Upper lobe of right lung (tissue), 1 donor: ENCODE data around the gene FBXW4. TPM values are rescaled to one million over a fixed set of nuclear protein-coding genes. Genes with fewer than 3 reads are reported as not detected.

Experiments used
- ATAC-seq: fragments of 200-7000 bp; cut with Tn5 transposase; one replicate; pipeline ENCODE4 v1.9.1; 2020; ENCODE audit warnings: mild to moderate bottlenecking, moderate library complexity
- DNase-seq: peaks from one replicate; pipeline ENCODE4 v3.0.0-alpha.2; 2020
- H3K27ac ChIP-seq: fragments of 200-600 bp; one replicate; pipeline ENCODE4 v1.8.0; 2022
- H3K27me3 ChIP-seq: fragments of 200-600 bp; one replicate; pipeline ENCODE4 v1.8.0; 2022; ENCODE audit warnings: mild to moderate bottlenecking
- H3K36me3 ChIP-seq: fragments of 200-600 bp; one replicate; pipeline ENCODE4 v1.8.0; 2022
- H3K4me1 ChIP-seq: fragments of 200-600 bp; one replicate; pipeline ENCODE4 v1.8.0; 2022
- H3K4me3 ChIP-seq: fragments of 200-600 bp; one replicate; pipeline ENCODE4 v1.8.0; 2022; ENCODE audit warnings: mild to moderate bottlenecking
- H3K9me3 ChIP-seq: fragments of 200-600 bp; one replicate; pipeline ENCODE4 v1.8.0; 2022
- CTCF ChIP-seq: fragments of 200-600 bp; IDR thresholded peaks from one replicate; pipeline ENCODE4 v1.8.0; 2022; ENCODE audit warnings: antibody characterized with exemption
- intact Hi-C: fragments of 100-400 bp; cut with DNase I; formaldehyde crosslinking; loops from one replicate; pipeline ENCODE4 v1.11.0; 2022
- total RNA-seq: library from RNA; stranded (reverse); fragmentation: NEBNext Ultra II Directional; extraction: Animal tissue kit (Norgen Biotek cat#: 25700); gene quantifications from one replicate; pipeline ENCODE4 v1.2.1, GENCODE V29; 2021
- donor health status: DM: no; HTN: yes; CAD: no; lungs with severe emphysema.

FBXW4 gene
- total RNA-seq, 1 donor from 2014 or later = 94.3 TPM

GRCh38 chr10:101655570-101655969, 39.4 kb downstream of the FBXW4 start:
- Histone ChIP-seq H3K4me3 (no peak overlapping the region), H3K4me1 (no peaks in the 10 kb centered on the region), H3K27me3 (no peaks in the 10 kb centered on the region), H3K9me3 (no peaks in the 10 kb centered on the region), H3K27ac (no peak overlapping the region), H3K36me3 (peaks cover 82% of the 10 kb centered on the region)
- intact Hi-C loops = no loop called here
- no peak for TF ChIP-seq CTCF
- ATAC-seq (no peak), DNase-seq (no peak)

GRCh38 chr10:101653536-101653935, 41.4 kb downstream of the FBXW4 start:
- Histone ChIP-seq H3K4me3 (no peak overlapping the region), H3K27ac (no peak overlapping the region), H3K4me1 (no peaks in the 10 kb centered on the region), H3K9me3 (no peaks in the 10 kb centered on the region), H3K27me3 (no peaks in the 10 kb centered on the region), H3K36me3 (peaks cover 70% of the 10 kb centered on the region)
- intact Hi-C loops = no loop called here
- no peak for TF ChIP-seq CTCF
- DNase-seq (no peak), ATAC-seq (no peak)

GRCh38 chr10:101651336-101651735, 43.6 kb downstream of the FBXW4 start:
- Histone ChIP-seq H3K27me3 (no peaks in the 10 kb centered on the region), H3K36me3 (peaks cover 65% of the 10 kb centered on the region), H3K4me1 (no peaks in the 10 kb centered on the region), H3K9me3 (no peaks in the 10 kb centered on the region), H3K4me3 (no peak overlapping the region), H3K27ac (no peak overlapping the region)
- ATAC-seq (no peak), DNase-seq (no peak)
- TF ChIP-seq CTCF = no peak
- intact Hi-C loops = no loop called here

- intact Hi-C loops = no loop called here
- ATAC-seq (no peak), DNase-seq (no peak)
- Histone ChIP-seq H3K4me3 (no peak overlapping the region), H3K4me1 (no peaks in the 10 kb centered on the region), H3K9me3 (no peaks in the 10 kb centered on the region), H3K27ac (no peak overlapping the region), H3K27me3 (no peaks in the 10 kb centered on the region), H3K36me3 (peaks cover 64% of the 10 kb centered on the region)
- TF ChIP-seq CTCF = no peak
Measured at GRCh38 chr10:101650863-101651262, 44.1 kb downstream of the FBXW4 start.

GRCh38 chr10:101649525-101650085, 45.4 kb downstream of the FBXW4 start:
- H3K9me3 ChIP-seq = no peaks in the 10 kb centered on the region
- H3K4me3 ChIP-seq = no peak overlapping the region
- H3K4me1 ChIP-seq = no peaks in the 10 kb centered on the region
- DNase-seq (no peak), ATAC-seq (no peak)
- H3K36me3 ChIP-seq = peaks cover 56% of the 10 kb centered on the region
- intact Hi-C loops = no loop called here
- H3K27ac ChIP-seq = no peak overlapping the region
- no peak for TF ChIP-seq CTCF
- no peaks in the 10 kb centered on the region for H3K27me3 ChIP-seq

GRCh38 chr10:101647255-101647654, 47.7 kb downstream of the FBXW4 start:
- Histone ChIP-seq H3K27me3 (no peaks in the 10 kb centered on the region), H3K27ac (no peak overlapping the region), H3K4me1 (no peaks in the 10 kb centered on the region), H3K36me3 (peaks cover 50% of the 10 kb centered on the region), H3K4me3 (no peak overlapping the region), H3K9me3 (no peaks in the 10 kb centered on the region)
- intact Hi-C loops = no loop called here
- no peak for DNase-seq
- TF ChIP-seq CTCF = no peak
- no peak for ATAC-seq
